Gastrocnemius medialis (tissue), 4 donors: ENCODE measurements around the gene CDH4.

Experiments
- CTCF ChIP-seq, 5 experiments: fragments of 450-650 bp in 3 of 5; fragments of 200-600 bp in 2 of 5; sonication (generic) in 2 of 5; IDR thresholded peaks in 4 of 5; conservative IDR thresholded peaks in 1 of 5; 1 replicate in 4 of 5; 2 replicates in 1 of 5; pipeline ENCODE4 v1.5.1; 2016 to 2019; ENCODE audit warnings: antibody characterized with exemption in 5 of 5, mild to moderate bottlenecking in 3 of 5, moderate library complexity in 3 of 5
- POLR2A ChIP-seq, 2 donors: fragments of 450-650 bp; IDR thresholded peaks; one replicate each; pipeline ENCODE4 v1.6.1; 2017; ENCODE audit warnings: antibody characterized with exemption in 2 of 2, mild to moderate bottlenecking in 2 of 2, moderate library complexity in 2 of 2

DNA sequence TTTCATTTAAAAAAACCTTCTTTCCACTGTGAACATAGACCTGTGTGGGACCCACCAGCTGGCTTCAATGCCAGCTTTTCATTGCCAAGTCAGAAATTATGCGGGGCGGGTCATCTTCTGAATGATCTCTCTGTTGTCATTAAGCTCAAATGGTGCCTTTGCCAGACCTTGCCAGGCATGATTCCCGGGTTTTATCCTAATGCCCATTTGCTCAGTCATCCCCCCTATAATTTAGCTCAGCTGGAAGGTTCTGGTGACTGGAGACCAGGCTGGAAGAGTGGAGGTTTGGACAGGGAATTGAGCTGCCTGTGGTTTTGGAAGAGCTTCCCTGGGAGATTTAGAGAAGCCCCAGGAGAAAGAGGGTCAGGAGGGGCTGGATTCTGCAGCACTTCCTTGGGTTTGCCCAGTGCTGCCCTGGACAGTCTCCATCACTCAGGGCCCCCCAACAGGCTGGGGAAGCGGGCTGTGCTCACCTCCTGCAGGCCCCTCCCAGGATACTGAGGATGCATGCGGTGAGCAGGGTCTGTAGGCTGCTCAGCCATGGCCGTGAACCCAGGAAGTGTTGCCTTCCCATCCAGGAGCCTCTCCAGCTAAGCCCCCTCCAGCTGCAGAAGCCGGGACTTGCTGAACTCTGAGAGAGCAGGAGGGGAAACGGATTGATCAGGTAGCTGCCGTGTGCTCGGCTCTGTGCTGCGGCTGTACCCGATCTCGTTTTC is 273.0 kb downstream of the CDH4 start:
- TF ChIP-seq CTCF (IDR thresholded peaks at IDR 0.05 in 4 of 5, conservative IDR thresholded peaks at IDR 0.05 in 1 of 5) (no peak), POLR2A (IDR thresholded peaks at IDR 0.05) (no peak)
